H1 (cell line): ENCODE results near the gene ZNF304. TPM values are rescaled to one million over a fixed set of nuclear protein-coding genes. Genes with fewer than 3 reads are reported as not detected.

ENCODE experiments used
- CTCF ChIA-PET: fragments of 300-600 bp; sonication (Branson Sonifier 250); formaldehyde crosslinking; loops from one replicate; lab custom pipeline; 2021; ENCODE audit not compliant: partially characterized antibody; lab: Charles Lee
- POLR2A ChIA-PET: fragments of 300-600 bp; sonication (Branson Sonifier 250); formaldehyde crosslinking; loops from one replicate; lab custom pipeline; 2021; ENCODE audit warnings: inconsistent platforms; ENCODE audit not compliant: partially characterized antibody; lab: Charles Lee
- DNase-seq, 2 experiments: peaks; one replicate each; pipeline versions ENCODE4 v3.0.0 to v3.0.0-alpha.2; 2010 to 2022; ENCODE audit warnings: low spot score in 2 of 2, low read depth in 1 of 2, mixed read lengths in 1 of 2
- FAIRE-seq: peaks from 2 replicates; lab custom pipeline; 2011; peaks lifted over from hg19 to GRCh38; lab: Jason Lieb, UNC
- H2AFZ ChIP-seq: 2 replicates; pipeline ENCODE4 v1.8.1; 2012; ENCODE audit warnings: low read length, inconsistent platforms
- H2AK5ac ChIP-seq: 2 replicates; pipeline ENCODE4 v1.6.1; 2013; ENCODE audit warnings: low read depth, low read length
- H2BK120ac ChIP-seq: replicated peaks from 2 replicates; pipeline ENCODE3; 2013; ENCODE audit warnings: low read depth, low read length, inconsistent platforms
- H2BK12ac ChIP-seq: 2 replicates; pipeline ENCODE4 v1.6.1; 2013; ENCODE audit warnings: low read depth, low read length
- H2BK15ac ChIP-seq: 2 replicates; pipeline ENCODE4 v1.6.1; 2013; ENCODE audit warnings: low read length
- H2BK20ac ChIP-seq: 2 replicates; pipeline ENCODE4 v1.6.1; 2013; ENCODE audit warnings: low read length
- H2BK5ac ChIP-seq: 2 replicates; pipeline ENCODE4 v1.6.1; 2013; ENCODE audit warnings: low read depth, low read length
- H3K14ac ChIP-seq: 2 replicates; pipeline ENCODE4 v1.6.1; 2013; ENCODE audit warnings: inconsistent platforms; ENCODE audit not compliant: insufficient read length
- H3K18ac ChIP-seq: 2 replicates; pipeline ENCODE4 v1.6.1; 2013; ENCODE audit warnings: low read length; ENCODE audit errors: extremely low read depth
- H3K23ac ChIP-seq: 2 replicates; pipeline ENCODE4 v1.6.1; 2013; ENCODE audit warnings: inconsistent platforms; ENCODE audit not compliant: insufficient read length
- H3K23me2 ChIP-seq: 2 replicates; pipeline ENCODE4 v1.6.1; 2013; ENCODE audit warnings: low read depth, low read length
- H3K27ac ChIP-seq: 2 replicates; pipeline ENCODE4 v1.6.1; 2011; ENCODE audit warnings: low read depth, low read length, inconsistent platforms
- H3K27me3 ChIP-seq, 4 experiments: replicated peaks in 1 of 4; 1 replicate in 1 of 4; 2 replicates in 3 of 4; pipeline versions ENCODE4 v1.6.1 to v1.8.1; 2011 to 2013; ENCODE audit warnings: low read length in 3 of 4, mild to moderate bottlenecking in 3 of 4, inconsistent platforms in 2 of 4, mixed read lengths in 2 of 4, moderate library complexity in 1 of 4; ENCODE audit not compliant: control insufficient read depth in 3 of 4, insufficient read depth in 3 of 4; ENCODE audit errors: extremely low read depth in 1 of 4
- H3K36me3 ChIP-seq, 4 experiments: 2 replicates each; pipeline versions ENCODE4 v1.6.1 to v1.8.1; 2011 to 2013; ENCODE audit warnings: mild to moderate bottlenecking in 4 of 4, low read length in 3 of 4, moderate library complexity in 2 of 4, control low read depth in 1 of 4, inconsistent platforms in 1 of 4; ENCODE audit not compliant: insufficient read depth in 4 of 4, control insufficient read depth in 2 of 4
- H3K4ac ChIP-seq: replicated peaks from 2 replicates; pipeline ENCODE3; 2013; ENCODE audit warnings: low read length, low read depth, mixed read lengths, inconsistent platforms; ENCODE audit not compliant: insufficient read length
- H3K4me1 ChIP-seq, 4 experiments: replicated peaks in 1 of 4; 1 replicate in 1 of 4; 2 replicates in 3 of 4; pipeline versions ENCODE4 v1.6.1 to v1.8.1; 2011 to 2013; ENCODE audit warnings: low read length in 3 of 4, inconsistent platforms in 2 of 4, mixed read lengths in 1 of 4; ENCODE audit not compliant: insufficient read depth in 4 of 4, control insufficient read depth in 3 of 4
- H3K4me2 ChIP-seq, 2 experiments: 2 replicates each; pipeline versions ENCODE4 v1.6.1 to v1.8.1; 2011 to 2013; ENCODE audit warnings: low read depth in 2 of 2, low read length in 2 of 2, control low read depth in 1 of 2, inconsistent platforms in 1 of 2, mild to moderate bottlenecking in 1 of 2; ENCODE audit not compliant: insufficient read depth in 1 of 2
- H3K4me3 ChIP-seq, 4 experiments: fragments of 200-600, 300-600 bp in 1 of 4; sonication (generic), shearing (Covaris generic), sonication (Bioruptor Twin) in 1 of 4; 2 replicates each; pipeline versions ENCODE4 v1.5.1 to v1.8.1; 2011 to 2016; ENCODE audit warnings: low read length in 4 of 4, low read depth in 3 of 4, control low read depth in 2 of 4, inconsistent platforms in 2 of 4, mild to moderate bottlenecking in 2 of 4, mixed read lengths in 1 of 4, moderate library complexity in 1 of 4; ENCODE audit not compliant: insufficient read depth in 2 of 4; ENCODE audit errors: extremely low read depth in 1 of 4
- H3K56ac ChIP-seq: replicated peaks from 2 replicates; pipeline ENCODE3; 2013; ENCODE audit warnings: low read depth, mild to moderate bottlenecking, mixed read lengths, low read length, inconsistent platforms; ENCODE audit not compliant: insufficient read length
- H3K79me1 ChIP-seq: 2 replicates; pipeline ENCODE4 v1.6.1; 2013; ENCODE audit warnings: low read depth, low read length, control low read depth
- H3K79me2 ChIP-seq, 2 experiments: 2 replicates each; pipeline versions ENCODE4 v1.6.1 to v1.8.1; 2012 to 2013; ENCODE audit warnings: low read length in 2 of 2, mild to moderate bottlenecking in 2 of 2, inconsistent platforms in 1 of 2; ENCODE audit not compliant: insufficient read depth in 2 of 2, control insufficient read depth in 1 of 2
- H3K9ac ChIP-seq, 4 experiments: replicated peaks in 1 of 4; 1 replicate in 1 of 4; 2 replicates in 3 of 4; pipeline versions ENCODE4 v1.6.1 to v1.8.1; 2011 to 2013; ENCODE audit warnings: low read depth in 3 of 4, low read length in 3 of 4, control low read depth in 2 of 4, mild to moderate bottlenecking in 2 of 4, moderate library complexity in 2 of 4, inconsistent platforms in 1 of 4; ENCODE audit errors: extremely low read depth in 1 of 4
- H3K9me3 ChIP-seq, 2 experiments: 2 replicates each; pipeline versions ENCODE4 v1.6.1 to v1.8.1; 2012 to 2013; ENCODE audit warnings: mild to moderate bottlenecking in 2 of 2, moderate library complexity in 2 of 2, control low read depth in 1 of 2, inconsistent platforms in 1 of 2, low read depth in 1 of 2, low read length in 1 of 2, mixed read lengths in 1 of 2; ENCODE audit not compliant: insufficient read depth in 2 of 2
- H4K20me1 ChIP-seq, 2 experiments: replicated peaks in 1 of 2; 2 replicates each; pipeline versions ENCODE3 to v1.8.1; 2011 to 2013; ENCODE audit warnings: inconsistent platforms in 2 of 2, low read length in 2 of 2, mild to moderate bottlenecking in 1 of 2; ENCODE audit not compliant: insufficient read depth in 2 of 2, control insufficient read depth in 1 of 2
- H4K5ac ChIP-seq: 2 replicates; pipeline ENCODE4 v1.6.1; 2013; ENCODE audit warnings: low read length, low read depth, mixed read lengths, inconsistent platforms; ENCODE audit not compliant: insufficient read length
- H4K8ac ChIP-seq: 2 replicates; pipeline ENCODE4 v1.8.0; 2013; ENCODE audit warnings: mild to moderate bottlenecking, moderate library complexity, low read length, inconsistent platforms; ENCODE audit not compliant: insufficient read depth; ENCODE audit errors: extremely low read depth
- H4K91ac ChIP-seq: replicated peaks from 2 replicates; pipeline ENCODE3; 2013; ENCODE audit warnings: low read length, mixed read lengths, inconsistent platforms; ENCODE audit not compliant: insufficient read length
- CREB1 ChIP-seq: IDR thresholded peaks from 2 replicates; pipeline ENCODE4 v1.6.1; 2012; ENCODE audit warnings: inconsistent platforms
- CTBP2 ChIP-seq: IDR thresholded peaks from 2 replicates; pipeline ENCODE4 v1.7.0; 2011; ENCODE audit warnings: borderline replicate concordance, mild to moderate bottlenecking, moderate library complexity, mixed read lengths, low read length; ENCODE audit not compliant: insufficient read depth, insufficient read length
- EGR1 ChIP-seq: IDR thresholded peaks from 2 replicates; pipeline ENCODE4 v1.6.1; 2011; ENCODE audit warnings: low read depth, low read length, borderline replicate concordance
- JUND ChIP-seq: IDR thresholded peaks from 2 replicates; pipeline ENCODE4 v1.6.1; 2011; ENCODE audit warnings: mild to moderate bottlenecking, improper control_type of control experiment, low read length
- KDM1A ChIP-seq: fragments of 200-600, 300-600 bp; sonication (generic); IDR thresholded peaks from 2 replicates; pipeline ENCODE4 v1.7.1; 2016; ENCODE audit warnings: mild to moderate bottlenecking, low read length, borderline replicate concordance
- KDM4A ChIP-seq: IDR thresholded peaks from one replicate; pipeline ENCODE4 v1.7.1; 2012; ENCODE audit warnings: low read depth, mild to moderate bottlenecking, moderate library complexity, low read length, inconsistent platforms; ENCODE audit not compliant: severe bottlenecking
- NRF1 ChIP-seq: IDR thresholded peaks from 2 replicates; pipeline ENCODE4 v1.6.1; 2011; ENCODE audit warnings: mild to moderate bottlenecking, low read depth, low read length, improper control_type of control experiment
- PHF8 ChIP-seq: fragments of 200-600 bp; sonication (generic); conservative IDR thresholded peaks from 2 replicates; pipeline ENCODE4 v1.7.1; 2012; ENCODE audit warnings: low read depth, mild to moderate bottlenecking, inconsistent platforms, low read length, moderate library complexity
- RAD21 ChIP-seq, 2 experiments: IDR thresholded peaks in 1 of 2; conservative IDR thresholded peaks in 1 of 2; 2 replicates each; pipeline ENCODE4 v1.6.1; 2011; ENCODE audit warnings: low read depth in 2 of 2, low read length in 2 of 2, improper control_type of control experiment in 1 of 2, inconsistent platforms in 1 of 2, mild to moderate bottlenecking in 1 of 2, moderate library complexity in 1 of 2
- RBBP5 ChIP-seq: IDR thresholded peaks from 2 replicates; pipeline ENCODE4 v1.7.1; 2012; ENCODE audit warnings: low read depth, mild to moderate bottlenecking, inconsistent platforms, low read length, moderate library complexity, borderline replicate concordance
- SP4 ChIP-seq: IDR thresholded peaks from 2 replicates; pipeline ENCODE4 v1.6.1; 2012; ENCODE audit warnings: low read length, inconsistent platforms
- SUZ12 ChIP-seq: fragments of 200-600 bp; sonication (generic); IDR thresholded peaks from 2 replicates; pipeline ENCODE4 v1.6.1; 2012; ENCODE audit warnings: mild to moderate bottlenecking, inconsistent platforms, low read length, moderate library complexity, mixed read lengths
- TAF7 ChIP-seq: optimal IDR thresholded peaks from 2 replicates; pipeline ENCODE3; 2011; ENCODE audit warnings: low read depth, mild to moderate bottlenecking, inconsistent platforms, low read length, moderate library complexity, borderline replicate concordance
- YY1 ChIP-seq: IDR thresholded peaks from 2 replicates; pipeline ENCODE4 v1.6.1; 2011; ENCODE audit warnings: low read depth, mild to moderate bottlenecking, low read length
- WGBS, 2 experiments: shearing (Covaris generic) in 1 of 2; methylation state at CpG; one replicate each; pipeline versions ENCODE4 v1.1.6 to v1.1.7; 2013 to 2015; ENCODE audit warnings: low lambda C conversion rate in 2 of 2, mixed read lengths in 2 of 2, inconsistent platforms in 1 of 2, low coverage in 1 of 2, missing lambda C conversion rate in 1 of 2; ENCODE audit not compliant: insufficient replicate concordance in 2 of 2, insufficient coverage in 1 of 2, insufficient read length in 1 of 2; ENCODE audit errors: extremely low coverage in 1 of 2, missing lambda C conversion rate in 1 of 2; 5-methylcytosine and 5-hydroxymethylcytosine counted together
- polyA plus RNA-seq, 7 experiments: library from polyadenylated mRNA; depleted of rRNA in 3 of 7; stranded (reverse) in 5 of 7; unstranded in 2 of 7; fragments of >200 nt in 5 of 7; fragments of 200-250 nt in 2 of 7; gene quantifications; 1 replicate in 5 of 7; 2 replicates in 1 of 7; 4 replicates in 1 of 7; pipeline versions ENCODE4 v1.2.1 to v1.2.3, GENCODE V29; 2011 to 2013; ENCODE audit warnings: missing spikeins in 2 of 7, mixed read lengths in 2 of 7
- total RNA-seq: library from RNA; stranded (reverse); fragmentation: NEBNext Ultra II Directional; extraction: Animal tissue kit (Norgen Biotek cat#: 25700); gene quantifications from 2 replicates; pipeline ENCODE4 v1.2.1, GENCODE V29; 2021

The ZNF304 gene
- total and polyA plus RNA-seq, 2 of the 8 experiments (the other 6 are each of a cell fraction or from before 2014, with no cell fraction given), result 4.3 to 10.5 TPM

- Histone ChIP-seq H3K14ac (no peak overlapping the region), H3K4me1 (peaks cover 0 to 1% (median under 1%) of the 10 kb centered on the region in 4 experiments; a peak in 2 of 7 replicates), H2AK5ac (no peak overlapping the region), H4K20me1 (peaks cover 0 to 3% of the 10 kb centered on the region in 2 experiments), H3K79me1 (peaks cover 9% of the 10 kb centered on the region), H2BK120ac (no peak overlapping the region), H3K27ac (no peak overlapping the region), H4K8ac (no peak overlapping the region), H2BK20ac (no peak overlapping the region), H2BK12ac (no peak overlapping the region), H3K9ac (no peak overlapping the region), H3K23me2 (peaks cover 6% of the 10 kb centered on the region; the same call in 1 of the 2 replicates), H2BK5ac (no peak overlapping the region), H3K36me3 (peaks cover 9 to 35% (median 32%) of the 10 kb centered on the region in 4 experiments), H3K4ac (no peak overlapping the region), H3K18ac (no peak overlapping the region), H3K4me3 (no peak overlapping the region), H4K5ac (no peak overlapping the region), H2BK15ac (no peak overlapping the region), H3K23ac (no peak overlapping the region), H4K91ac (no peak overlapping the region), H3K4me2 (no peak overlapping the region), H3K79me2 (peaks cover under 1 to 16% of the 10 kb centered on the region in 2 experiments; a peak in 3 of 4 replicates), H3K56ac (no peak overlapping the region), H3K27me3 (no peaks in the 10 kb centered on the region), H2AFZ (no peak overlapping the region), H3K9me3 (no peaks in the 10 kb centered on the region)
- DNase-seq (no peak), FAIRE-seq (no peak)
- POLR2A ChIA-PET, result interaction anchor here (0.6 kb wide), 1 partner anchor 327 kb away, joined by 3 read pairs; no protein-coding TSS in a partner anchor
- WGBS, 2 experiments, result 89% methylated on average over 5 of the region's 5 CpGs; no CpG with 5 or more reads in 1 of the 2 experiments
- CTCF ChIA-PET, result interaction anchor here (1.4 kb wide), 1 partner anchor 8 kb away, joined by 3 read pairs; no protein-coding TSS in a partner anchor
- no peak for TF ChIP-seq NRF1
- TF ChIP-seq SUZ12, result no peak
- TF ChIP-seq RAD21 (IDR thresholded peaks at IDR 0.05 in 1 of 2, conservative IDR thresholded peaks at IDR 0.05 in 1 of 2; ENCODE audit: low read depth in 2 of 2, low read length in 2 of 2), result no peak
- no peak for TF ChIP-seq KDM1A
- no peak for TF ChIP-seq CTBP2
- TF ChIP-seq CREB1, result no peak
- TF ChIP-seq EGR1, result no peak
- TF ChIP-seq RBBP5, result no peak
- no peak for TF ChIP-seq SP4
- no peak for TF ChIP-seq TAF7
- TF ChIP-seq PHF8, result no peak
- TF ChIP-seq JUND, result no peak
- TF ChIP-seq YY1, result no peak
- no peak for TF ChIP-seq KDM4A
Measured at GRCh38 chr19:57357406-57357805, 6.3 kb downstream of the ZNF304 start.
